NCI-H2029 (cell line): ENCODE measurements around the gene CEMIP.

Source experiments
- DNase-seq: peaks from one replicate; lab custom pipeline; 2025; lab: John Stamatoyannopoulos, UW

Gene CEMIP

GRCh38 chr15:80852676-80853075, 73.5 kb downstream of the CEMIP start:
- DNase-seq: peak; percentile 72

GRCh38 chr15:80854104-80854503, 74.9 kb downstream of the CEMIP start:
- DNase-seq: no peak

- no peak for DNase-seq
These were observed 76.0 kb downstream of the CEMIP start for GRCh38 chr15:80855206-80855605.

- DNase-seq: no peak
These were observed 77.2 kb downstream of the CEMIP start for GRCh38 chr15:80856400-80856799.

- DNase-seq: peak; percentile 69
These were observed 77.7 kb downstream of the CEMIP start for GRCh38 chr15:80856809-80857377.

- DNase-seq: no peak
These were observed 82.6 kb downstream of the CEMIP start for GRCh38 chr15:80861731-80862170.

- DNase-seq: no peak
These were observed 85.5 kb downstream of the CEMIP start for GRCh38 chr15:80864666-80865065.

- DNase-seq: no peak
These were observed 87.8 kb downstream of the CEMIP start for GRCh38 chr15:80866936-80867335.

- no peak for DNase-seq
These were observed 91.2 kb downstream of the CEMIP start for GRCh38 chr15:80870366-80870765.

GRCh38 chr15:80870893-80871292, 91.7 kb downstream of the CEMIP start:
- no peak for DNase-seq

- no peak for DNase-seq
These were observed 92.7 kb downstream of the CEMIP start for GRCh38 chr15:80871858-80872257.

- DNase-seq: no peak
These were observed 94.3 kb downstream of the CEMIP start for GRCh38 chr15:80873366-80873952.

- no peak for DNase-seq
These were observed 96.6 kb downstream of the CEMIP start for GRCh38 chr15:80875568-80876347.

- DNase-seq: no peak
These were observed 97.1 kb downstream of the CEMIP start for GRCh38 chr15:80876348-80876674.

- no peak for DNase-seq
These were observed 99.2 kb downstream of the CEMIP start for GRCh38 chr15:80878242-80878866.

GRCh38 chr15:80878867-80879250, 99.7 kb downstream of the CEMIP start:
- no peak for DNase-seq

- no peak for DNase-seq
These were observed 100.9 kb downstream of the CEMIP start for GRCh38 chr15:80880086-80880485.

GRCh38 chr15:80883641-80884040, 104.5 kb downstream of the CEMIP start:
- DNase-seq: no peak

- no peak for DNase-seq
These were observed 105.9 kb downstream of the CEMIP start for GRCh38 chr15:80885016-80885579.

- no peak for DNase-seq
These were observed 108.0 kb downstream of the CEMIP start for GRCh38 chr15:80887148-80887547.

GRCh38 chr15:80888846-80889245, 109.7 kb downstream of the CEMIP start:
- no peak for DNase-seq

- DNase-seq: no peak
These were observed 111.3 kb downstream of the CEMIP start for GRCh38 chr15:80890341-80891005.
